Astrocyte (in vitro differentiated cells and primary cell): ENCODE measurements around the gene LIM2. TPM values are rescaled to one million over a fixed set of nuclear protein-coding genes. Genes with fewer than 3 reads are reported as not detected.
"Not testable (repeated sequence)": the region's sequence is repeated elsewhere in the genome, so short reads cannot be mapped to it uniquely, and the experiment has no call there.

Source experiments
- DNase-seq: peaks from one replicate; pipeline ENCODE4 v3.0.0-alpha.2; 2010; ENCODE audit warnings: low read depth
- FAIRE-seq: peaks from 2 replicates; lab custom pipeline; 2011; peaks lifted over from hg19 to GRCh38; lab: Jason Lieb, UNC
- H2AFZ ChIP-seq: 2 replicates; pipeline ENCODE4 v1.6.0; 2012; ENCODE audit warnings: low read depth, low read length, inconsistent platforms
- H3K27ac ChIP-seq: 2 replicates; pipeline ENCODE4 v1.5.1; 2011; ENCODE audit warnings: low read depth, low read length, inconsistent platforms
- H3K27me3 ChIP-seq: 2 replicates; pipeline ENCODE4 v1.6.0; 2011; ENCODE audit warnings: low read length, inconsistent platforms; ENCODE audit not compliant: insufficient read depth
- H3K36me3 ChIP-seq: 2 replicates; pipeline ENCODE4 v1.5.1; 2011; ENCODE audit warnings: low read length, inconsistent platforms; ENCODE audit not compliant: insufficient read depth
- H3K4me1 ChIP-seq: 2 replicates; pipeline ENCODE4 v1.5.1; 2011; ENCODE audit warnings: low read length, inconsistent platforms; ENCODE audit not compliant: insufficient read depth
- H3K4me2 ChIP-seq: 2 replicates; pipeline ENCODE4 v1.6.0; 2012; ENCODE audit warnings: low read length, inconsistent platforms
- H3K4me3 ChIP-seq: 2 replicates; pipeline ENCODE4 v1.5.1; 2011; ENCODE audit warnings: low read depth, mild to moderate bottlenecking, low read length, inconsistent platforms; ENCODE audit not compliant: insufficient read depth
- H3K79me2 ChIP-seq: 2 replicates; pipeline ENCODE4 v1.6.0; 2012; ENCODE audit warnings: mild to moderate bottlenecking, low read length, inconsistent platforms; ENCODE audit not compliant: insufficient read depth
- H3K9ac ChIP-seq: 2 replicates; pipeline ENCODE4 v1.6.0; 2012; ENCODE audit warnings: mild to moderate bottlenecking, low read length, inconsistent platforms
- H3K9me3 ChIP-seq: 2 replicates; pipeline ENCODE4 v1.5.1; 2012; ENCODE audit warnings: low read depth, mild to moderate bottlenecking, low read length, inconsistent platforms; ENCODE audit not compliant: insufficient read depth
- H4K20me1 ChIP-seq: 2 replicates; pipeline ENCODE4 v1.6.0; 2012; ENCODE audit warnings: low read length, inconsistent platforms; ENCODE audit not compliant: insufficient read depth
- H3K27ac Mint-ChIP-seq: one replicate; pipeline ENCODE4 v1.8.0; 2021; ENCODE audit warnings: mild to moderate bottlenecking, mixed read lengths; ENCODE audit not compliant: unreplicated experiment
- H3K27me3 Mint-ChIP-seq: one replicate; pipeline ENCODE4 v1.8.0; 2021; ENCODE audit warnings: low read depth, mixed read lengths; ENCODE audit not compliant: unreplicated experiment
- H3K36me3 Mint-ChIP-seq: one replicate; pipeline ENCODE4 v1.8.0; 2021; ENCODE audit warnings: low read depth, mixed read lengths; ENCODE audit not compliant: unreplicated experiment
- H3K4me1 Mint-ChIP-seq: one replicate; pipeline ENCODE4 v1.8.0; 2021; ENCODE audit warnings: low read depth, mixed read lengths; ENCODE audit not compliant: unreplicated experiment
- H3K4me3 Mint-ChIP-seq: one replicate; pipeline ENCODE4 v1.8.0; 2021; ENCODE audit warnings: mild to moderate bottlenecking, moderate library complexity, mixed read lengths; ENCODE audit not compliant: unreplicated experiment
- H3K9me3 Mint-ChIP-seq: one replicate; pipeline ENCODE4 v1.8.0; 2021; ENCODE audit warnings: mild to moderate bottlenecking, mixed read lengths; ENCODE audit not compliant: unreplicated experiment
- EZH2 ChIP-seq: IDR thresholded peaks from 2 replicates; pipeline ENCODE4 v1.6.1; 2012; ENCODE audit warnings: mild to moderate bottlenecking, low read length, inconsistent platforms; ENCODE audit not compliant: insufficient read depth
- total RNA-seq: library from RNA; stranded (reverse); gene quantifications from 2 replicates; pipeline ENCODE4 v1.2.1, GENCODE V29; 2021
- TF ChIP-seq, protein P1 (sequence below): IDR thresholded peaks from 2 replicates; pipeline ENCODE4 v1.5.1; 2011; ENCODE audit warnings: low read depth, mild to moderate bottlenecking, inconsistent platforms, low read length, moderate library complexity; ENCODE audit not compliant: insufficient read depth

Gene LIM2
- total RNA-seq, 1 donor from 2014 or later: not detected

- Histone ChIP-seq H3K4me1 (no peaks in the 10 kb centered on the region), H3K4me2 (no peak overlapping the region), H3K9me3 (no peaks in the 10 kb centered on the region), H3K27me3 (no peaks in the 10 kb centered on the region), H2AFZ (no peak overlapping the region), H3K27ac (no peak overlapping the region), H3K4me3 (no peak overlapping the region), H3K79me2 (no peaks in the 10 kb centered on the region), H3K9ac (no peak overlapping the region), H4K20me1 (no peaks in the 10 kb centered on the region), H3K36me3 (no peaks in the 10 kb centered on the region)
- H3K36me3 Mint-ChIP-seq: no peaks in the 10 kb centered on the region
- no peak for FAIRE-seq
- TF ChIP-seq, protein P1, sequence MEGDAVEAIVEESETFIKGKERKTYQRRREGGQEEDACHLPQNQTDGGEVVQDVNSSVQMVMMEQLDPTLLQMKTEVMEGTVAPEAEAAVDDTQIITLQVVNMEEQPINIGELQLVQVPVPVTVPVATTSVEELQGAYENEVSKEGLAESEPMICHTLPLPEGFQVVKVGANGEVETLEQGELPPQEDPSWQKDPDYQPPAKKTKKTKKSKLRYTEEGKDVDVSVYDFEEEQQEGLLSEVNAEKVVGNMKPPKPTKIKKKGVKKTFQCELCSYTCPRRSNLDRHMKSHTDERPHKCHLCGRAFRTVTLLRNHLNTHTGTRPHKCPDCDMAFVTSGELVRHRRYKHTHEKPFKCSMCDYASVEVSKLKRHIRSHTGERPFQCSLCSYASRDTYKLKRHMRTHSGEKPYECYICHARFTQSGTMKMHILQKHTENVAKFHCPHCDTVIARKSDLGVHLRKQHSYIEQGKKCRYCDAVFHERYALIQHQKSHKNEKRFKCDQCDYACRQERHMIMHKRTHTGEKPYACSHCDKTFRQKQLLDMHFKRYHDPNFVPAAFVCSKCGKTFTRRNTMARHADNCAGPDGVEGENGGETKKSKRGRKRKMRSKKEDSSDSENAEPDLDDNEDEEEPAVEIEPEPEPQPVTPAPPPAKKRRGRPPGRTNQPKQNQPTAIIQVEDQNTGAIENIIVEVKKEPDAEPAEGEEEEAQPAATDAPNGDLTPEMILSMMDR: no peak
- TF ChIP-seq EZH2: no peak
- no peak overlapping the region for H3K27ac Mint-ChIP-seq
- H3K4me3 Mint-ChIP-seq: no peak overlapping the region
- H3K27me3 Mint-ChIP-seq: peaks cover 10% of the 10 kb centered on the region
- H3K4me1 Mint-ChIP-seq: no peaks in the 10 kb centered on the region
- H3K9me3 Mint-ChIP-seq: peaks cover 5% of the 10 kb centered on the region
- DNase-seq: no peak
These were observed 30.9 kb upstream of the LIM2 start for GRCh38 chr19:51418707-51419106.

- Histone ChIP-seq H3K9me3 (no peaks in the 10 kb centered on the region), H4K20me1 (no peaks in the 10 kb centered on the region), H3K27me3 (no peaks in the 10 kb centered on the region), H3K4me3 (no peak overlapping the region), H3K9ac (no peak overlapping the region), H3K4me1 (no peaks in the 10 kb centered on the region), H2AFZ (no peak overlapping the region), H3K36me3 (no peaks in the 10 kb centered on the region), H3K79me2 (no peaks in the 10 kb centered on the region), H3K4me2 (no peak overlapping the region), H3K27ac (no peak overlapping the region)
- DNase-seq: no peak
- Mint-ChIP-seq H3K27ac (no peak overlapping the region), H3K4me3 (no peak overlapping the region), H3K36me3 (no peaks in the 10 kb centered on the region), H3K27me3 (peaks cover 10% of the 10 kb centered on the region), H3K9me3 (peaks cover 5% of the 10 kb centered on the region), H3K4me1 (no peaks in the 10 kb centered on the region)
- TF ChIP-seq, protein P1: no peak
- TF ChIP-seq EZH2: no peak
- FAIRE-seq: no peak
These were observed 30.0 kb upstream of the LIM2 start for GRCh38 chr19:51417810-51418157.

GRCh38 chr19:51417107-51417809 is 29.5 kb upstream of the LIM2 start, which contains the start of gene SIGLEC10:
Gene SIGLEC10 (minus strand): TSS chr19:51417642. CDS start chr19:51417581, 61 bp downstream.
- no peak for DNase-seq

DNA sequence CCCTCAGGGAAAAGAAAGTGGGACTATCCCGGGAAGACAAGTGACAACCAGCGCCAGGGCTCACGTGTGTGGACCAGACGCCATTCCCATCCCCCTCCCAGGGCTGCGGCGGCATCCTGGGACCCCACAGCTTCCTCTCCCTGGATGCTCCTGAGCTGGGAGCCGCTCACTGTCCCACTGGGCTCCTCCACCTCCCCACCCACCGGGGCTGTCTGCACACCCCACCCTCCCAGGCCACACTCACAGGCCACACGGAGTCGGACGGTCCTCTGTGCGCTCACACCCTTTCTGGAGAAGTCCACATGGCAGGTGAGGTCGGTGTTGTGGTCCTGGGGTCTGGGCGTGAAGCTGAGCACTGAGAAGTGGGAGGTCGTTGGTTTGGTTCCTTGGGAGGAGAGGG is 28.6 kb upstream of the LIM2 start:
- H3K9me3 Mint-ChIP-seq, H3K79me2 ChIP-seq, H3K27me3 ChIP-seq, H3K36me3 ChIP-seq, H2AFZ ChIP-seq, H3K9ac ChIP-seq, FAIRE-seq, H3K9me3 ChIP-seq, DNase-seq, H3K4me1 Mint-ChIP-seq, H4K20me1 ChIP-seq, H3K4me2 ChIP-seq, H3K4me3 ChIP-seq, H3K27ac ChIP-seq, H3K4me3 Mint-ChIP-seq, H3K36me3 Mint-ChIP-seq, H3K27ac Mint-ChIP-seq, H3K4me1 ChIP-seq: not testable (repeated sequence)
- H3K27me3 Mint-ChIP-seq: peaks cover 10% of the 10 kb centered on the region

More at GRCh38 chr19:51417107-51417809, 29.5 kb upstream of the LIM2 start, which contains the start of gene SIGLEC10:
- H3K4me1 ChIP-seq: no peaks in the 10 kb centered on the region
- Mint-ChIP-seq H3K4me1 (no peaks in the 10 kb centered on the region), H3K27me3 (peaks cover 10% of the 10 kb centered on the region), H3K9me3 (peaks cover 3% of the 10 kb centered on the region), H3K27ac (no peak within 1 kb of the TSS), H3K36me3 (no peaks in the 10 kb centered on the region), H3K4me3 (no peak within 1 kb of the TSS)
- no peaks in the 10 kb centered on the region for H4K20me1 ChIP-seq
- TF ChIP-seq, protein P1: no peak
- TF ChIP-seq EZH2: no peak
- H3K9me3 ChIP-seq: no peaks in the 10 kb centered on the region
- no peak within 1 kb of the TSS for H2AFZ ChIP-seq
- no peak within 1 kb of the TSS for H3K4me2 ChIP-seq
- no peak within 1 kb of the TSS for H3K27ac ChIP-seq
- H3K79me2 ChIP-seq: no peaks in the 10 kb centered on the region
- H3K4me3 ChIP-seq: no peak within 1 kb of the TSS
- no peak for FAIRE-seq
- no peaks in the 10 kb centered on the region for H3K27me3 ChIP-seq
- H3K36me3 ChIP-seq: no peaks in the 10 kb centered on the region
- no peak within 1 kb of the TSS for H3K9ac ChIP-seq
